GM18909 (cell line): ENCODE measurements around the gene KMT2E.
"Not testable (repeated sequence)": the region's sequence is repeated elsewhere in the genome, so short reads cannot be mapped to it uniquely, and the experiment has no call there.

Source experiments
- ATAC-seq: cut with Tn5 transposase; IDR thresholded peaks from one replicate; pipeline ENCODE4 v1.9.1; 2021; ENCODE audit warnings: mild to moderate bottlenecking; ENCODE audit not compliant: unreplicated experiment, poor library complexity

Gene KMT2E

DNA sequence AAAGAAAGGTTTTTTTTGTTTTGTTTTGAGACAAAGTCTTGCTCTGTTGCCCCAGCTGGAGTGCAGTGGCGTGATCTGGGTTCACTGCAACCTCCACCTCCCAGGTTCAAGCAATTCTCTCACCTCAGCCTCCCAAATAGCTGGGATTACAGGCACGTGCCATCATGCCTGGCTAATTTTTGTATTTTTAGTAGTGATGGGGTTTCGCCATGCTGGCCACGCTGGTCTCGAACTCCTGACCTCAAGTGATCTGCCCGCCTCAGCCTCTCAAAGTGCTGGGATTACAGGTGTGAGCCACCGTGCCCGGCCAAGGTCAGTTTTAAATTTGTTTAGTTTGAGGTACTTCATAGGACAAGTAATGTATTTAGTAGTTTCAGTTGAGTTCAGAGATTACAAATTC, 9.0 kb upstream of the KMT2E start:
- ATAC-seq, result not testable (repeated sequence)

DNA sequence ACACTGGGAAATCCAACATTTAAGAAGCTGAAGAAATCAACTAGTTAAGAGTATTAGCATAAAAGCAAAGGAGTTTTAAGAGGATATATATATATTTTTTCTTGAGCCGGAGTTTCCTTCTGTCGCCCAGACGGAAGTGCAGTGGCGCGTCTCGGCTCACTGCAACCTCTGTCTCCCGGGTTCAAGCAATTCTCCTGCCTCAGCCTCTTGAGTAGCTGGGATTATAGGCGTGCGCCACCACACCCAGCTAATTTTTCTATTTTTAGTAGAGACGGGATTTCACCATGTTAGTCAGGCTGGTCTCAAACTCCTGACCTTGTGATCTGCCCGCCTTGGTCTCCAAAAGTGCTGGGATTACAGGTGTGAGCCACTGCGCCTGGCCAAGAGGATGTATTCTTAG, 8.5 kb upstream of the KMT2E start:
- ATAC-seq, result not testable (repeated sequence)

DNA sequence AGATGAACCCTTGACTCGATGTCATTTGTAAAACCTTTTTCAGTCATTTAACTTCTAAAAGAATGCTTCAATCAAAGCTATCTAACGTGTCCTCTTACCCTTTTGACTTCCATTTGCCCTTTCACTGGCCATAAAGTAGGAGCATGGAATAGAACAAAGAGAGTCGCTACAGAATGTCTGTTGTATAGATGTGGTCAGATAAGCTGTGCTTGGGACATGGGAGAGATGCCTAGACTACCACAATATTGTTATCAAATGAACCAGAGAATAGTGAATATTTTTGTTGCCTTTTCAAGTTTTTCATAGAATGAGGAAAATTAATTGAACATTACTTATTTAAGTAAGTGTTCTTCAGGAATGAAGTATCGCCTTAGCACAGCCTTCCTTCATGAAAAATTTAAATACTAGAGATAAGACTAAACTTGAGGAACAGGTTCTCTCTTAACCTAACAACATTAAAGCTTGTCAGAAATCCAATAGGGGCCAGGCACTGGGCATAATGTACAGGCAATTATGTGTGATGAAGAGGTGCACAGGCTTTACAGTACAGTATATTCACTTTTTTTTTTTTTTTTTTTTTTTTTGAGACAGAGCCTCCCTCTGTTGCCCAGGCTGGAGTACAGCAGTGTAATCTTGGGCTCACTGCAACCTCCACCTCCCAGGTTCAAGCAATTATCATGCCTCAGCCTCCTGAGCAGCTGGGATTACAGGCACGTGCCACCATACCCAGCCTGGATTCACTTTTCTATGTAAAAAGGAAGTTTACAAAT, 7.5 kb upstream of the KMT2E start:
- no peak for ATAC-seq

DNA sequence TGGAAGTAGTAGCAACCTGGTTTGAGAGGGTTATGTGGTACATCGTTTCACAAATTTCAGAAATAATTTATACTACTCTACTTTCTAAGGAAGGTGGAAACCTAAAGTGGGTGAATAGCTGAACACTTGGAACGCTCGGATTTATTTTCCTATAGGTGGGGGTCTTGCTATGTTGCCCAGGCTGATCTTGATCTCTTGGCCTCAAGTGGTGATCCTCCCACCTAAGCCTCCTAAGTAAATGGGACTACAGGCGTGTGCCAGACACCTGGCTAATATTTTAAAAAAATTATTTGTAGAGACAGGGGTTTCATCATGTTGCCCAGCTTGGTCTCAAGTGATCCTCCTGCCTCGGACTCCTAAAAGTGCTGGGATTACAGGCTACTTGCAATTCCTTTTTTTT, 6.7 kb upstream of the KMT2E start:
- ATAC-seq, result no peak

DNA sequence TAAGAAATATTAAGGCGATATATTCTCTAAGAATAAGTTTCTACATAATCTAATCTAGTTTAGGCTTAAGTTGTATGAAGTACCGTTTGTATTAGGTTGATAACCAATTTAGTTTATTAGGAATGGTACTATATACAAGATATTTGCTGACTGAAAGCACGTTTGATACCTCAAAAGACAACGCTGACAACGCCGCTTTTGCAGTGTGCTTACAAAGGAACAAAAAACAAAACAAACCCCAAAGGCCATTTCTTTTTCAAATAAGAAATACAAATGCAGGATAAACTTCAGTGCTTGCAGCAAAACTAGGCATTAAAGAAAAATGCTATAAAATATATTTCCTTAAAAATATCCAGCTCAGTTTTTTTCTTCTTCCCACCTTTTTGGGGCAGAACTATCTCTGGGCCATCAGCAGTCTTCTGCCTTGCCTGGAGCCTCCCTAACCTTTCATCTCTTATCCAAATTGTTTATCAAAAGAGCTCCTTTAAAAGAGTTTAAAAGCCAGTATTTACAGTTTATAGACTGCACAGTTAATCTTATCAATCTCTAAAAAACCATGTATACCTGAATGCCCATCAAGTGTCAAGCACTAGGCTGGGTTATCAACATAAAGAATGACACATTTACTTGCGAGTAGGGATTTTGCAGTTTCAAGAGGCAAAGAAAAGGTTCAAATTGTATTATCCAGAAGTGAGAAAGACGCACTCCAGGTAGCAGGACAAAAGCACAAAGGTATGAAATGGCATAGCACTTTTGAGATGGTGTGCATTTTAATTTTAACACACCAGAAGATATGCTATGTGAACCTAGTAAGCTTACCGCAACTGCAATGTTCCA, 4.1 kb upstream of the KMT2E start:
- no peak for ATAC-seq

DNA sequence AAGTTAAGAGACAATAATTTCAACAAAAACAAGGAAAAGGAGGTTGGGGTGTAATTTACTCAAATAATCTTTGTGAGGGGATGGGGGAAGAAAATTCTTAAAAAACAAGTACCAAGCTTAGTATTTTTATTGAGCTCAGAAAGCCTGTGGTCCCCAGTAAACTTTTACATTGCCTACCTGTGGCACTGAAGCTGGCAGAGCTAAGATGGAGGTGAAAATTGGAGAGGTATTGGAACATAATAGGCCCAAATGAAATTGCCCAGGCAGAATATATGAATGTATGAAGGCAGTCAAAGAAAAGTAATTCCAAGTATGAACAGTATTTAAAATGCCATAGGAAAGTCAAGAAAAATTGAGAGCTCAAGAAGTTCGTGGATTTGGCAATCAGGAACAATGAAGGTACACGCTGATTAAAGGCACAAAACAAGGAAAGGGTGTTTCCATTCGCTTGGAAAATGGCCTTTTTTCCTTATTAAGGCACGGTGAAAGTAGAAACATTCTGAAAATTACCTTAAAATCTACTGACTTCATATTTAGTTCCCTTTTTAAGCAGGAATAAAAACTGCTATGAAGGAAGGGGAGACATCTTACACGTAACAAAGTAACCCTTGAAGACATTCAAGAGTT, 3.4 kb upstream of the KMT2E start:
- no peak for ATAC-seq

DNA sequence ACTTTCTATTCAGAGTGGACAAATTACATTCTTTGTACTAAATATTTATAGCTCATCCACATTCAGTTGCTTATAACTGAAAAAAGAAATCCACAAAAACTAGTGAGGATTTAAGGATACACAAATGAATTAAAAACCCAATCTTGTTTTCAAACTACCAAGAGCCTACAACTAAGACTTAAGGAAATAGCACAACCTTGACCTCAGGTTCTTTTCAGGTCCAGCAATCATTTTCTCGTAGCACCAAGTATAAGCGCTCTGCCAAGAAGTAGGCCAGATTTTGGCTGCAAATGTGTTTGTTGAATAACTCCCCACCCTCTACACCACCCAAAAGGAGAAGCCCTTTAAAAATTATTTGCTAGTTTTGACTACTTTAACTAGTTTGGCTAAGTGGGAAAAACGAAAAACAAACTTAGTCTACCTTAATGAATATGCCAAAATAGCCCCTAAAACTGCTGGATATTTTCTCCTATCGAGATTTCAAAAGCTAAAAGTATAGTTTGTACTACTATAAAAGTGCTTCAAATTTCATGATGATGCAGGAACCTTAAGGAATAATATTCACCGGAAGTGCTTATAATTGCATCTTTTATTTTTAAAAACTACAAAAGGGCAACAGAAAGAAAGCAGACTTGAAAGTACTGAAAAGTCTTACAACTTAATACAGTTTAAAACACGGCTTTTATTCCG, 2.7 kb upstream of the KMT2E start:
- ATAC-seq, result no peak

DNA sequence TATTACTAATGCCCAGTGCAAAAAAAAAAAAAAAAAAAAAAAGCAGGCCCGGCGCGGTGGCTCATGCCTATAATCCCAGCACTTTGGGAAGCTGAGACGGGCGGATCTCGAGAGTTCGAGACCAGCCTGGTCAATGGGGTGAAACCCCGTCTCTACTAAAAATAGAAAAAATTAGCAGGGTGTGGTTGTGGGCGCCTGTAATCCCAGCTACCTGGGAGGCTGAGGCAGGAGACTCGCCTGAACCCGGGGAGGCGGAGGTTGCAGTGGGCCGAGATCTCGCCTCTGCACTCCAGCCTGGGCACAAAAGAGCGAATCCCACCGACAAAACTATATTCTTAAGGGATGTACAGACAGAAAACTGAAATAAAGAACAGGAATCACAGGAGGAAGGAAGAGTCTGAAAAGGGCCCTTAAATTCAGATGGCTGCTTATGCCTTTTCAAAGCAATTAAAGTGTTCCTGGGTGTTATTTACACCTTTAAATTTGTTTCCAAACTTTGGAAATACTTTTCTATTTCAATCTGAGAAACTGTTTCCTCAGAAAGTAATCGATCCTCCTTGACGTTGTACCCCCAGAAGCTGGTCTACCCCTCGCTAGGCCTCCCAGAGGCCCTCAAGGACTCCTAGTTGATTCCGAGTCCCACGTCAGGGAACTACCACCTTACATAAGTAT, 2.0 kb upstream of the KMT2E start:
- no peak for ATAC-seq

DNA sequence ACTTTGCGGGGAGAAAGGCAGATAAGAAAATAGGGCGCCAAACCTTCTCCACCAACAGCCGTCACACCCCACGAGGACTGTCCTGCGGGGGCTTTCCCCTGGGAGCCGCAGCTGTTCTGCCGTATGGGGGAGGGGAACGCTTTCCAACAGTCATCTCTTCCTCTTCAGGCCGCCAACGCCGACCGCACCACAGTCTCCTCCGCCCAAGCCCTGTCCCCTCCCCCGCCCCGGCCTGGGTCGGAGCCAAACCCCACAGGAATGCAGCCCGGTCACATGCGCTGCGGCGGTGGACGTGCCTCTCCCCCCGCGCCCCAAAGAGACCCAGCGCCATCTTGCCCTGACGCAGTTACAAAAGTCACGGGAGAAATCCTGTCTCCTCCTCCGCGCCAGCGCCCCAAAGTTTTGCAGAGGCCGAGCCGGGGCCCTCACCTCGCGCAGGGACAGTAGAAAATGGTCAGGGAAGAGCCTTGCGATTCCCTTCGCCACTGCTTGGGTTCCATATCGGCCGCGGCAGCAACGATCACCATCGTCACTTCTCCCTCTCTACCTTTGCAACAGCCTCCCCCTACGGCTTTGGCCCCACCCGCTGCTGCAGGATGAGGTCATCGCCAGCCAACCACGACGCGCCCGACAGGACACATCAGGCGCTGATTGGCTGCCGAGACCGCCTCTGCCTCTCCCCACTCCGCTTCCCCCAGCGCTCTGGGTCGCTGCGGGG, 1.3 kb upstream of the KMT2E start:
- peak; percentile 76 for ATAC-seq

DNA sequence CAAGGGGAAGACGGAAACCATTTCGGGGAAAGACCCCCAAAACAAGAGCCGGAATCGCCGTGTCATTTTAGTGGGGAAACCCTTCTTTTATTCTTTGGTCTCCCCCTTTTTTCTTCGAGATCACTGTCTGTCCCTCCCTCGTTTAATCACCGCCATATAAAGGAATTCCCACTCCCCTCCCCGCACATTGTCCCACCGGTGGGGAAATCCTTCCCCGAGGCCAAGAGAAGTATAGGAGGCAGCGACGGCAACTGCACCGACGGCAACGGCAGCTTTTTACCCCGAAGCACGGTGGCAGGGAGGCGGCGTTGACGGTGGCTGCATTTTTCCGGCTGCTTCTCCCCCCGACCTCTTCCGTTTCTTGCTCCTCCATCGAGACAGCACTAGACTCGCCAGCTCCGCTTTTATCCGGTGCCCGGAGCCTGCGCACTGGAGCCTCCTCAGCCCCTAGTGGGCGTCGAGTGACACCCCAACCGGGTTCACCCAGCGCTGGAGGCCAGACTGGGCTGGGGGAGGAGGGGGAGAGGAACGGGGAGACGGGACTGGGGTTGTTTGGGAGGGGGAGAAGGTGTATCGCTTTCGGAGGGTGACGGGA, 687 bp upstream of the KMT2E start:
- peak; percentile 41 for ATAC-seq

DNA sequence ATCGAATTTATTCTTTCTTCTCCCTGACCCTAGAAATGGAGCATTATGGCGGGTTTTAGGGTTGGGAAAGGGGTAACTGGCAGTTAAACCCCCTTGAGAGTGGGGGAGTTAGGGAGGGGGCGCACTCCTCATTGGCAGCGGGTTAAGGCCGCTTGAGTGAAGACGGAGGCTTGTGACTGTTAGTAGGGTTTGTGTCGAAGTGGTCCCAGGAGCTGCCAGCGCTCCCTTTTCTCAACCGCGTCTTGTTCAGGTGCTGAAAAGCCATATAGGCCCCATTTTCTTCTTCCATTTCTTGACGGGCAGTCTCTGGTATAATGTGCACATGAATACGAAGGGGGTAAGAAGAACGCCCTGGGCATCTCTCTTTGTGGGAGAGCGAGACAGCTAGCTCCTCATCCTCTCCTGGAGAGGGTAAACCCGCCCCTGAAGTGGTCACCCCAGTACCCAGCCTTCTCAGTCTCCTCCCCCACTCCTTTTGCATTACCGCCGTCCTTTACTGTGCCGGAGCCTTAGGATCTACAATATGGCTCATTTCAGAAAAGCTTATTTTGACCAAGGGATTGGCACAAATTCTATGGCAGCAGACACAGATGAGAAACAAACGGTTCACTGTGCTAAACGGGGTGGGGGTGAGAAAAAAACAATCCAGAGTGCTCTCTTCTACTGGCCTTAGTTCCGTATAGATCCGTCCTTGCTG, 836 bp downstream of the KMT2E start:
- no peak for ATAC-seq

DNA sequence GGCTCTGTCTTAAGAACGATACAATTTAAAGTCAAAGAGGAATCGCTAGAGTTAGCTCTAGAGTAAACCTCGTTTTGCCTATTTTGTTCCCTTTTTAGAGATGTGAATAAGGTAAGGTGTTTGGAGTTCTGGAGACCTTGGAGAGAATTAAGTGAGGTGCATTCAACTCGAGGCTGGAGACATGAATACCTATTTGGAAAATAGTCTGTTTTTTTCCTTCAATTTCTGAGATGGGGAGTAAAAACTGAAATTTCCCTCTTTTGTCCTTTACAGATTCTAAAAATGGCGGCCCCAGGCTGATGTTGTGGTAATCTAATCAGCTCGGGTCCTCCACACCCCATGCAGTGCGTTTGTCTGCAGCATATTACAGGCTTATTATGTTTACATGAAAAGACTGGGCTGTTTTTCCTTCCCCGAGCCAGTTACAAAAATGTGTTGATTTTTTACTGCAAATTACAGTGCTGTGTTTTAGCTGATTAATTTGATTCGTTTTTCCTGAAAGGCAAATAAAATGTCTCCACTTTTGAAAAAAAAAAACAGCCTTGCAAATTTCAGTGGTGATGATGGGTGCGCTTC, 1.5 kb downstream of the KMT2E start:
- no peak for ATAC-seq

DNA sequence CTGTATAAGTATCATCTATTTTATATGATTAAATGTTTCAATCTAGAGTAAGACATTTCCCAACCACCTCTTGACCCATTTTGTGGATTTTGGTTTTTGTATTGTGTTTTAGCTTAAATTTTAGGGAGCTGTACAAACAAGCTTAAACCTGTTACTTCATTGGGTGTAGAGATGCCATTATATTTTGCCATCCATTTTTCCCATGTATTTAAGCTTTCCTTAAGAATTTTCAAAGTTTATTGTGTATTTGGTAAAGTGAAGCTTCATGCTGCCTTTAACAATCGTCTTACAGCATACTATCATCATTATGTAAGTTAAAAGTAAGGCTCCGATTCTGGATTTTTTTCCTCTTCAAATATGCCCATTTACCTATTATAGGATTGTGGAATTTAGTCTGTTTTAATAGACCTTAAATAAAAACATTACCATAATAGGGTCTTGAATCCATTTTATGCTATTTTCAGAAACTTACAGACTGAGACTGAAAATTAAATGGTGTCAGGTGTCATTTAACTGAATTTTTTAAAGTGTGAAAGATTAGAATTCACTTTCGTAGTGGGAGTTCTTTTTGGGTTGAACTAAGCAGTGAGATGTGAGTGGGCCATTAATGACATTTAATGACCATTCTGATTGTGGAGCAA, 2.2 kb downstream of the KMT2E start:
- ATAC-seq, result no peak

DNA sequence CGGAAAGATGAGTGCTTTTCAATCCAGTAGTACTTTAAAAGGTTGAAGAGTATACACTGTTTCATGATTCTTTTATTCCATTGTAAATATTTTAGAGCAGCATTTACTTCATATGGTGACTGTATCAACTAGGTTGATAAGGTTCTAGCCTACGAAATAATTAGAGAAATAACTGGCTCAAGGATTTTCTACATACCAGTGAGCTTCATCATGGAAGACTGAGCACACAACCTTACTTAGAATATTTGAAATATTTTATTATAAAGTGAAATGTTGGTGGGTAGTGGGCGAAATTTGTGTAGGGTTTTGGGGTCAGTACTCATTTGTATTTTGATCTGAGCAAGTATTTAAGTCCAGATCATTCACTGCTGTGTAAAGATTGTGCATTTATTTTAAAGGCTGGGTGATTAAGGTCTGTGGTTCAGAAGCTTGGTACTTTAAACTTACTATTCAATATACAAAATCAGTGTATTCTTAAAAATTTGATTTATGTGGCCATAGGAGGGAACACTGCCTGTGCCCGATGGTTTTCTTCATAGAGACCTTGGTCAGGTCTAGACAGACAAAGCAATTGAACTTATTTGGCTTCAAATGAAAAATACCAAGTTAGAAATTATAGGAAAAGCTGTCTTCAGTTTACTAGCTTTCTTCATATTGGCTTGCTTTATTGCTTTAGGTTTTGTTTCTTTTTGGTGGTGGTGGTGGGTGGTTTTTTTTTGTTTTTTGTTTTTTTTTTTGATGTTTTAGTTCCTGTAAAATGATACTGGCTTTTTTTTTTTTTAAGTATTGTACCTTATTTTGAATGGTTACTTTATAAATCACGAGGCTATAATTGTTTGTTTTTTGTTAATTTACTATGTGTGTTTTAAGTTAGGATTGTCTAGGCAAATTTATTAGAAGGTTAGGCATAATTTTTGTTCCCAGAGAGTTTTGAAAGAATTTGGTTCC, 3.0 kb downstream of the KMT2E start:
- ATAC-seq, result no peak

DNA sequence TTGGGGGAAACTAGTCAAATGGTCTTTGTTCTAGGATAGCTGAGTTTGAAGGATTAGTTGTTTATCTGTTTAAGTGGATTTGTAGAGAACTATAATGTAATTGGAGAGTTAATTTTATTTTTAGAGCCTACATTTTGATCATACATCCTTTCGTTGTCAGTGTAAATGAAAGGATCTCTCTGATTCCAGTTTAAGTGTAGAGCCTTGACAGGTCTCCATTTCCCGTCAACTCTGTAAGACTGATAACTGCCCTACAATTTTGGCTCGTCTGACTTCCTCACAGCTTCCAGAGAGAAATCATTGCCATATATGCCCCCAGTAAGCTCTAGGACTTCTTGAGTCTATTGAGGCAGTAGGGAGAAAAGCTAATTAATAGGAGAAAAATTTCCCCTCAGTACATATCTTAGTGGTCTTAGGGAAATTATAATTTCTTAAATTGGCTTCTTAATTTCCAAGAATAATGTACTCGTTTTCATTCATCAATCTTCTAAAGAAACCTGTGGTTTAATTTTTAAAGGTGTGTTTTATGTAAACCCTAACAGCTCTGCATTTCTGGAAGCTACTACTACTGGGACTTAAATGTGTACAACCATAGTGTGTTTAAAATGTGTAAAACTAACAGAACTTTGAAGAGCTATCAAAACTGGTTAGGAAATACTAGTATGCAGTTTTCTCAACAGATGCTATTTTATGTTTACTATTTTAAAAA, 3.8 kb downstream of the KMT2E start:
- ATAC-seq, result no peak

DNA sequence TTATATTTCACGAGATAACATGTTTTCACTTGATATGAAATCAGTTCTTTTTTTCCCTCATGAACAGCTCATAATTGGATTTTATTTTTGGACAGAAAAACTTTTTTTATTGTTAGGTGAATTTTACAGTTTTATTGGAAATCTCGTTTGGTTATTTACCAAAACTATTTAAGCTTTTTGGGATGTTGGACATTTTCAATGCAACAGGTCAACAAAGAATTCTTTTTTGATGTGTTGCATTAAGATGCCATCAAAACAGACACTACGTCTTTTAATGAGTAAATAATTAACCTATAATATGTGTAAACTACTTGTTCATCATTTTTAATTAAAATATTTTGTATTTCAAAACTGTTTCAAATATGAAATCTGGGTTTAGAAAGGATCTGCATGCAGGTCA, 5.3 kb downstream of the KMT2E start:
- ATAC-seq, result no peak
